Panc1 (cell line): ENCODE results near the gene SGMS1. TPM values are rescaled to one million over a fixed set of nuclear protein-coding genes. Genes with fewer than 3 reads are reported as not detected.
A peak's percentile ranks its signal among the peaks of the same experiment; 100 is the strongest.

Source experiments
- ATAC-seq: fragments of 200-7000 bp; cut with Tn5 transposase; 2 replicates; pipeline ENCODE4 v1.9.1; 2020; ENCODE audit warnings: mild to moderate bottlenecking, moderate library complexity
- BruUV-seq: library from RNA; stranded (reverse); fragments of 400-500 nt; replicated peaks from 2 replicates; lab custom pipeline; 2021; lab: Mats Ljungman, UMichigan
- CTCF ChIA-PET: fragments of 300-600 bp; sonication (Branson Sonifier 250); formaldehyde crosslinking; loops from one replicate; lab custom pipeline; 2022; ENCODE audit warnings: antibody characterized with exemption; lab: Charles Lee
- POLR2A ChIA-PET: fragments of 300-600 bp; sonication (Branson Sonifier 250); formaldehyde crosslinking; loops from one replicate; lab custom pipeline; 2022; ENCODE audit warnings: antibody characterized with exemption; lab: Charles Lee
- DNase-seq: peaks from one replicate; pipeline ENCODE4 v3.0.0-alpha.2; 2010; ENCODE audit warnings: low read depth, low spot score
- H3K27ac ChIP-seq: 2 replicates; pipeline ENCODE4 v1.5.1; 2011; ENCODE audit warnings: mild to moderate bottlenecking, low read length, inconsistent platforms
- H3K27me3 ChIP-seq: fragments of 200-500 bp; sonication (Bioruptor generic); 2 replicates; pipeline ENCODE4 v1.6.0; 2014; ENCODE audit warnings: low read length, inconsistent platforms; ENCODE audit not compliant: control insufficient read depth, insufficient read depth
- H3K36me3 ChIP-seq: fragments of 200-500 bp; sonication (Bioruptor generic); 2 replicates; pipeline ENCODE4 v1.5.1; 2014; ENCODE audit warnings: inconsistent platforms, mild to moderate bottlenecking, low read length, moderate library complexity; ENCODE audit not compliant: control insufficient read depth, insufficient read depth
- H3K4me1 ChIP-seq: 2 replicates; pipeline ENCODE4 v1.5.1; 2011; ENCODE audit warnings: inconsistent platforms, mild to moderate bottlenecking, low read length, moderate library complexity; ENCODE audit not compliant: control insufficient read depth, insufficient read depth
- H3K4me3 ChIP-seq, 2 experiments: 2 replicates each; pipeline ENCODE4 v1.5.1; 2011 to 2012; ENCODE audit warnings: low read depth in 2 of 2, low read length in 2 of 2, mild to moderate bottlenecking in 2 of 2, inconsistent platforms in 1 of 2, moderate library complexity in 1 of 2
- H3K9me3 ChIP-seq: fragments of 200-500 bp; sonication (Bioruptor generic); 2 replicates; pipeline ENCODE4 v1.5.1; 2014; ENCODE audit warnings: low read depth, mild to moderate bottlenecking, inconsistent platforms, low read length, moderate library complexity; ENCODE audit not compliant: control insufficient read depth, insufficient read depth
- POLR2AphosphoS5 ChIP-seq: IDR thresholded peaks from 2 replicates; pipeline ENCODE4 v1.6.1; 2012; ENCODE audit warnings: mild to moderate bottlenecking, low read depth, low read length, moderate library complexity
- SIN3A ChIP-seq: IDR thresholded peaks from 2 replicates; pipeline ENCODE4 v1.6.1; 2012; ENCODE audit warnings: low read depth, mild to moderate bottlenecking, low read length, moderate library complexity, borderline replicate concordance; ENCODE audit not compliant: insufficient read depth
- TCF7L2 ChIP-seq: IDR thresholded peaks from 2 replicates; pipeline ENCODE4 v1.6.1; 2011; ENCODE audit warnings: mild to moderate bottlenecking, low read depth, low read length, inconsistent platforms
- in situ Hi-C: cut with HindIII; loops from 2 replicates; pipeline ENCODE4 v1.10.0; 2016; ENCODE audit warnings: low sequenced_read_pairs, low pct_unique_long_range_greater_than_20kb
- intact Hi-C: fragments of 100-400 bp; cut with micrococcal nuclease; formaldehyde crosslinking; loops from one replicate; pipeline ENCODE4 v1.10.0; 2022; ENCODE audit not compliant: unreplicated experiment
- total RNA-seq: library from RNA; stranded (reverse); gene quantifications from one replicate; pipeline ENCODE4 v1.2.1, GENCODE V29; 2021; ENCODE audit not compliant: unreplicated experiment
- TF ChIP-seq, protein P1 (sequence below): fragments of 450-650 bp; IDR thresholded peaks from 2 replicates; pipeline ENCODE4 v1.5.1; 2017; ENCODE audit warnings: mild to moderate bottlenecking
- TF ChIP-seq, protein P2 (sequence below), 2 experiments: IDR thresholded peaks; 2 replicates each; pipeline ENCODE4 v1.6.1; 2011 to 2012; ENCODE audit warnings: low read depth in 2 of 2, control low read depth in 1 of 2, low read length in 1 of 2, mild to moderate bottlenecking in 1 of 2, moderate library complexity in 1 of 2; ENCODE audit not compliant: insufficient read depth in 1 of 2

SGMS1 gene
- total RNA-seq, 1 experiment from 2014 or later, result 22.0 TPM

DNA sequence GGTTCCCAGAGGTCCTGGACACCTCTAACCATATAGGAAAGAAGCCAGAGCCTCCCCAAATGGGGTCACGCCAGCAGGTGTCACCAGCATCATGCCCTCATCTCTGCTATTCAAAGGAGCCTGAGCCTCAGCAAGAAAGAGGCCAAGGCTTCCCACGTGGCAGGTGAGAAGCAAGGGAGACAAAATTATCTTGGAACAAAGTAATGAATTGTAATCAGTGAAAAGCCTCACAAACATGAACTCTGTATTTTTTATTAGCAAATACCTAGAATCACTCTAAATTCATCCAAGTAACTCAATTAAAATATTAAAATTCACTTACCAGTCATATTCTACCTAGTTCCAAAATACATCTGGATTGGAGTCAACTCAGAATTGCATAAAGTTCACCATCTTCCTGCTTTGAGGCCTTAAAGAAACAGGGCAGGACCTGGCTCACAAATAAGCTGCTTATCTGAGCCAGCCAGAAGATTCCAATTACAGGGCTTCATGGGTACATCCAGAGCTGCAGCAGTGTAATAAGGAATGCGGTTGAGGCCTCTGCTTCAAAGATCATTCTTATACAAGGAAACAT is 68.7 kb downstream of the SGMS1 start:
- intact Hi-C loops (no loop called here), in situ Hi-C loops (no loop called here)
- H3K27ac ChIP-seq, result no peak overlapping the region
- no peak overlapping the region for H3K4me3 ChIP-seq
- ChIA-PET CTCF (no interaction called here), POLR2A (no interaction called here)
- no TSS peak for BruUV-seq
- no peak for TF ChIP-seq TCF7L2
- TF ChIP-seq, protein P1, sequence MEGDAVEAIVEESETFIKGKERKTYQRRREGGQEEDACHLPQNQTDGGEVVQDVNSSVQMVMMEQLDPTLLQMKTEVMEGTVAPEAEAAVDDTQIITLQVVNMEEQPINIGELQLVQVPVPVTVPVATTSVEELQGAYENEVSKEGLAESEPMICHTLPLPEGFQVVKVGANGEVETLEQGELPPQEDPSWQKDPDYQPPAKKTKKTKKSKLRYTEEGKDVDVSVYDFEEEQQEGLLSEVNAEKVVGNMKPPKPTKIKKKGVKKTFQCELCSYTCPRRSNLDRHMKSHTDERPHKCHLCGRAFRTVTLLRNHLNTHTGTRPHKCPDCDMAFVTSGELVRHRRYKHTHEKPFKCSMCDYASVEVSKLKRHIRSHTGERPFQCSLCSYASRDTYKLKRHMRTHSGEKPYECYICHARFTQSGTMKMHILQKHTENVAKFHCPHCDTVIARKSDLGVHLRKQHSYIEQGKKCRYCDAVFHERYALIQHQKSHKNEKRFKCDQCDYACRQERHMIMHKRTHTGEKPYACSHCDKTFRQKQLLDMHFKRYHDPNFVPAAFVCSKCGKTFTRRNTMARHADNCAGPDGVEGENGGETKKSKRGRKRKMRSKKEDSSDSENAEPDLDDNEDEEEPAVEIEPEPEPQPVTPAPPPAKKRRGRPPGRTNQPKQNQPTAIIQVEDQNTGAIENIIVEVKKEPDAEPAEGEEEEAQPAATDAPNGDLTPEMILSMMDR, result peak; percentile 28; the same call in 1 of the 2 replicates
- no peaks in the 10 kb centered on the region for H3K9me3 ChIP-seq
- no peaks in the 10 kb centered on the region for H3K36me3 ChIP-seq
- no peaks in the 10 kb centered on the region for H3K27me3 ChIP-seq
- peaks cover 7% of the 10 kb centered on the region for H3K4me1 ChIP-seq
- no peak for DNase-seq
- ATAC-seq, result peak; percentile 63; the same call in 1 of the 2 replicates

DNA sequence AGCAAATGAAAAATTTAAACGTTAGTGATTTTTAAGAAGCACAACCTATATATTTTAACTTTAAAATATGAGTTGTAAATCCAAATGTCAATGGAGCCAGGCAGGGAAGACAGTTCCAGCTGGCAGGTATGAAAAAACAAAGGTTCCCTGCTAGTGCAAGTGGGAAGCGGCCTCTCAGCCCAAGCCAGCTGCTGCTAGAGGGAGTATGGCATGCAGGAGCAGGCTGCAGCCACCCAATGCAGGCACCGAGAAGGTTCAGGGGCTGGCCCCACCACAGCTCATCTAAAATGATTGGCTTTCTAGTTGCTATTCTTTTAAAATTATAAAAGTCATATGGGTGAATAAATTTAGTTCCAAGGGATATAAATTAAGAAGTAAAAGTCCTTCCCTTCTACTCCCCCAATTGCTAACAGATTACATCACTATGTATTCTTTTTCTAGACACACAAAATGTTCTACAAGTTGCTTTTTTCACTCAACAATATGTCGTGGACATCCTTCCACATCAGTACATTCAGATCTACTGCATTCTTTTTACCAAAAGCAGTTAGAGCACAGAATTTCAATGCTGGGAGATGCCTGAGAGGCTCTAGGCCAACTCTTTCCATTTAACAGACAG is 69.3 kb downstream of the SGMS1 start:
- Histone ChIP-seq H3K4me3 (no peak overlapping the region), H3K27ac (no peak overlapping the region), H3K4me1 (peaks cover 8% of the 10 kb centered on the region), H3K36me3 (no peaks in the 10 kb centered on the region), H3K27me3 (no peaks in the 10 kb centered on the region), H3K9me3 (no peaks in the 10 kb centered on the region)
- intact Hi-C loops (no loop called here), in situ Hi-C loops (no loop called here)
- no peak for ATAC-seq
- TF ChIP-seq, protein P2, sequence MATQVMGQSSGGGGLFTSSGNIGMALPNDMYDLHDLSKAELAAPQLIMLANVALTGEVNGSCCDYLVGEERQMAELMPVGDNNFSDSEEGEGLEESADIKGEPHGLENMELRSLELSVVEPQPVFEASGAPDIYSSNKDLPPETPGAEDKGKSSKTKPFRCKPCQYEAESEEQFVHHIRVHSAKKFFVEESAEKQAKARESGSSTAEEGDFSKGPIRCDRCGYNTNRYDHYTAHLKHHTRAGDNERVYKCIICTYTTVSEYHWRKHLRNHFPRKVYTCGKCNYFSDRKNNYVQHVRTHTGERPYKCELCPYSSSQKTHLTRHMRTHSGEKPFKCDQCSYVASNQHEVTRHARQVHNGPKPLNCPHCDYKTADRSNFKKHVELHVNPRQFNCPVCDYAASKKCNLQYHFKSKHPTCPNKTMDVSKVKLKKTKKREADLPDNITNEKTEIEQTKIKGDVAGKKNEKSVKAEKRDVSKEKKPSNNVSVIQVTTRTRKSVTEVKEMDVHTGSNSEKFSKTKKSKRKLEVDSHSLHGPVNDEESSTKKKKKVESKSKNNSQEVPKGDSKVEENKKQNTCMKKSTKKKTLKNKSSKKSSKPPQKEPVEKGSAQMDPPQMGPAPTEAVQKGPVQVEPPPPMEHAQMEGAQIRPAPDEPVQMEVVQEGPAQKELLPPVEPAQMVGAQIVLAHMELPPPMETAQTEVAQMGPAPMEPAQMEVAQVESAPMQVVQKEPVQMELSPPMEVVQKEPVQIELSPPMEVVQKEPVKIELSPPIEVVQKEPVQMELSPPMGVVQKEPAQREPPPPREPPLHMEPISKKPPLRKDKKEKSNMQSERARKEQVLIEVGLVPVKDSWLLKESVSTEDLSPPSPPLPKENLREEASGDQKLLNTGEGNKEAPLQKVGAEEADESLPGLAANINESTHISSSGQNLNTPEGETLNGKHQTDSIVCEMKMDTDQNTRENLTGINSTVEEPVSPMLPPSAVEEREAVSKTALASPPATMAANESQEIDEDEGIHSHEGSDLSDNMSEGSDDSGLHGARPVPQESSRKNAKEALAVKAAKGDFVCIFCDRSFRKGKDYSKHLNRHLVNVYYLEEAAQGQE (IDR thresholded peaks at IDR 0.05; ENCODE audit: insufficient read depth in 1 of 2, low read depth in 2 of 2, low read length in 1 of 2), result no peak
- no peak for TF ChIP-seq POLR2AphosphoS5
- DNase-seq, result no peak
- ChIA-PET POLR2A (no interaction called here), CTCF (no interaction called here)
- BruUV-seq, result no TSS peak

DNA sequence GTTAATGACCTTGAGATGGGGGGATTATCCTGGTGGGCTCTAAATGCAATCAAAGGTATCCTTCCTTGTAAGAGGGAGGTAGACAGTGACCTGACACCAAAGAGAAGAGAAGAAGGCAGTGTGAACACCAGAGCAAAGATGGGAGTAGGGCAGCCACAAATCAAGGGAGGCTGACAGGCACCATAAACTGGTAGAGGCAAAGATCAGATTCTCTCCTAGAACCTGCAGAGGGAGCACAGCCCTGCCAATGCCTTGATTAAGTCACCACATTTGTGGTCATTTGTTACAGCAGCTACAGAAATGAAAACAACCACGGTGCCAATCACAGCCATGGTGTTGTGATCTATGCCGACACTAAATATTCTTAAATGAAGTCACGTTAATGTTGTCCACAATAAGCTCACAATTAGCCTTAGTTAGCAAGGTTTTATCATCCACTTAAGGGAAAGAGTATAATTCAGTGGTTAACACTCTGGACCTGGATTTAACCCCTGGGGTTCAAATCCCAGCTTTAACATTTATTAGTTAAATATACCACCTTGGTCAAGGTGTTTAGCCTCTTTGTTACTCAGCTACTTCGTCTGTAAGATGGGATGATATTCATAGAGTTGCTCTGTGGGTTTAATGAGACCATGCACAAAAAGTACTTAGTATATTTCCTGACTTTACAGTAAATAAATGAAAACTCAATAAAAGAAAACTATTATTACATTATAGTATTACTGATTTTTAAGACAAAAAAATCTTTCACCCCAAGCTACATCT is 70.8 kb downstream of the SGMS1 start:
- Histone ChIP-seq H3K9me3 (no peaks in the 10 kb centered on the region), H3K27me3 (no peaks in the 10 kb centered on the region), H3K4me3 (no peak overlapping the region), H3K36me3 (no peaks in the 10 kb centered on the region), H3K27ac (no peak overlapping the region), H3K4me1 (peaks cover 8% of the 10 kb centered on the region; the same call in 1 of the 2 replicates)
- ATAC-seq, result peak; percentile 78
- intact Hi-C loops, result no loop called here
- DNase-seq, result no peak
- ChIA-PET POLR2A (no interaction called here), CTCF (interaction anchor here (0.6 kb wide), 1 partner anchor 61 kb away, joined by 5 read pairs; no protein-coding TSS in a partner anchor)
- no peak for TF ChIP-seq POLR2AphosphoS5
- TF ChIP-seq TCF7L2, result no peak
- no peak for TF ChIP-seq SIN3A
- TF ChIP-seq, protein P2 (IDR thresholded peaks at IDR 0.05; ENCODE audit: insufficient read depth in 1 of 2, low read depth in 2 of 2, low read length in 1 of 2), result no peak
- TF ChIP-seq, protein P1, result peak; percentile 62
- BruUV-seq, result no TSS peak
- in situ Hi-C loops, result no loop called here
